Lung microvascular endothelial cell (primary cell): Measurements from ENCODE around the gene ZNF668. TPM values are rescaled to one million over a fixed set of nuclear protein-coding genes. Genes with fewer than 3 reads are reported as not detected.

Source experiments
- DNase-seq, 2 donors: peaks; one replicate each; pipeline versions ENCODE4 v3.0.0 to v3.0.0-alpha.2; 2010; ENCODE audit warnings: low read depth in 2 of 2
- total RNA-seq: library from RNA; depleted of rRNA; stranded (reverse); fragments of >200 nt; gene quantifications from 2 replicates; pipeline ENCODE4 v1.2.1, GENCODE V29; 2014

Gene ZNF668
- 5.0 and 6.0 TPM in 2 replicates for total RNA-seq

DNA sequence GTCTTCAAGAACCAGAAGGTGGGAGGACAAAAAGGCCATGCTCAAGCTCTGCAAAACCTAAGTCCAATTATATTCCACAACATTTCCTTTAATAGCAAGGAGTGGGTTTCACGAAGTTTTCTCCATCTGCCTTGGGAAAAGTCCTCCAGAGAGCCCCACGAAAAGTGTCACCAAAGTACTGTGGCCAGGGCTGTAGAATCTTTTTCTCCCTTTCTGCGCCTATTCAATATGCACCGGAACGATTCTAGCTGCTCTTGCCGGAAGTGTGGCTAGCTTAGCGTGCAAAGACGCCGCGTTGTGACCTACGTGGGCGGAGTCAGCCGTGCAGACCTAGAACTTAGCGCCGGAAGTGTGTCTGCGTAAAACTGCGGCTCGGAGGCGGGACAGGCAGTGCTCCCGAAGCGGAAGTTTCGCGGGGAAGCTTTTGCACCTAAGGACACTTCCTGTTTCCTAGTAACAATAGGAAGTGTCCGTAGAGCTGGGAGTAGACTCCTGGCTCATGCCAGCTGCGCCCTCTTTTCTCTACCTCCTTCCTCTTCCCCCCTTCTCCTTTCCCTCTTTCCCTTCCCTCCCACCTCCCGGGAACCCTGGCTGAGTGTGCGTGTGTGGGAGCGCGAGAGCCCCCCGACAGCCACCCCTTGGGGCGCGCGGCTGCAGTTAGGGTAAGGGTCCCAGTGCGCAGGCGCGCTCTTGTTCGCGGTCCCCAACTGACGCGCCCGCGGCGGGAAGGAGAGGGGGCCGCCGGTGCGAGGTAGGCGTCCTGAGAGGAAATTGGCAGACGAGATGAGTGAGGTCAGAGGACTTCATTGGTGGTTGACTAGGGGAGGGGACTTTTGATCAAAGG is at the start of gene ZNF668, which contains the start of gene ZNF646:
ZNF668 (minus strand) TSS at position 271 of the 844 bp plus-strand sequence. CDS start 9,781 bp downstream, outside the sequence.
ZNF646 (plus strand) TSS at position 453 of the 844 bp plus-strand sequence. CDS start 1,903 bp downstream, outside the sequence.
- DNase-seq: peak; percentile 100

DNA sequence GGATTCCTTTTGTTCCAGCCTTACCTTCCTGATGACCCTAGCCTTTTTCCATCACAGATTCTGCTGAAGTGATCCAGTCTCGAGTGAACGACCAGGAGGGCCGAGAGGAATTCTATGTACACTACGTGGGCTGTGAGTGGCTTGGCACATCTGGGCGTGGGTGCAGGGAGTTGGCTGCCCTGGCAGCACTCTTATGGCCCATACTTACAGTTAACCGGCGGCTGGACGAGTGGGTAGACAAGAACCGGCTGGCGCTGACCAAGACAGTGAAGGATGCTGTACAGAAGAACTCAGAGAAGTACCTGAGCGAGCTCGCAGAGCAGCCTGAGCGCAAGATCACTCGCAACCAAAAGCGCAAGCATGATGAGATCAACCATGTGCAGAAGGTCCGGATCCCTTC is 46.1 kb upstream of the ZNF668 start:
- no peak for DNase-seq

DNA sequence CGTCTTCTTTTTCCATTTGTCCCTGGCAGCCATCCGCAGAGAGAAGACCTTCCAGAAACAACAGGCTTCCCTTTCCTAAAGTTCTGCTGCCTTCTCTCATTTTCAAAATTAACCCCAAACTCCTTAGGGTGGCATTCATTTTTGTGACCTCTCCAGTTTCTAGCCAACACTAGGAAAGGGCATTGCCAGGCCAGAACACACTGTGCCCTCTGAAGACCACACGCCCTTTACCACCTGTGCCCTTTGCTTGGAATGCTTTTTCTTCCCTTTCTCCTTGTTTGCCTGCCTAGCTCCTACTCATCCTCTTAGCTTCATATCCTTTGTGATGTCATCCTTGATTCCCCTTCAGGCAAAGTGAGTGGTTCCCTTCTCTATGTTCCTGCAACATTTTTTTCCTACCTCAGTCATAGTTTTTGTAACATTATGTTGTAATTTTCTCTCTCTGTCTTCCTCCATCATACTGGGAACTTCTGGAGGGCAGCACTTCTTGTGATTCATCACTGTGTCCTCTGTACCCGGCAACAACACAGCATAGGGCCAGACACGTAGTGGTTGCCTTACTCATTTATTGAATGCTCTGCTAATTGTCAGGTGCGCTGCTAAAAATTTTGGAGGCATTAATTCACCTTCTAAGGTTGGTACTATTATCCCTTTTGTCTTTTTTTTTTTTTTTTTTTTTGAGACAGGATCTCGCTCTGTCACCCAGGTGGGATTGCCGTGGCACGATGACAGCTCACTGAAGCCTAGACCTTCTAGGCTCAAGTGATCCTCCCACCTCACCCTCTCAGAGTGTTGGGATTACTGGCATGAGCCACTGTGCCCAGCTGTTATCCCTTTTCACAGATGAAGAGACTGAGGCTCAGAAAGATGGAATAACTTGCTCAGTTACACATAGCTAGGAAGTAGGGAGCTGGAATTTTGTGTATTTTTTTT is 44.4 kb upstream of the ZNF668 start:
- DNase-seq: peak in 1 of 2 donors; percentile 18

DNA sequence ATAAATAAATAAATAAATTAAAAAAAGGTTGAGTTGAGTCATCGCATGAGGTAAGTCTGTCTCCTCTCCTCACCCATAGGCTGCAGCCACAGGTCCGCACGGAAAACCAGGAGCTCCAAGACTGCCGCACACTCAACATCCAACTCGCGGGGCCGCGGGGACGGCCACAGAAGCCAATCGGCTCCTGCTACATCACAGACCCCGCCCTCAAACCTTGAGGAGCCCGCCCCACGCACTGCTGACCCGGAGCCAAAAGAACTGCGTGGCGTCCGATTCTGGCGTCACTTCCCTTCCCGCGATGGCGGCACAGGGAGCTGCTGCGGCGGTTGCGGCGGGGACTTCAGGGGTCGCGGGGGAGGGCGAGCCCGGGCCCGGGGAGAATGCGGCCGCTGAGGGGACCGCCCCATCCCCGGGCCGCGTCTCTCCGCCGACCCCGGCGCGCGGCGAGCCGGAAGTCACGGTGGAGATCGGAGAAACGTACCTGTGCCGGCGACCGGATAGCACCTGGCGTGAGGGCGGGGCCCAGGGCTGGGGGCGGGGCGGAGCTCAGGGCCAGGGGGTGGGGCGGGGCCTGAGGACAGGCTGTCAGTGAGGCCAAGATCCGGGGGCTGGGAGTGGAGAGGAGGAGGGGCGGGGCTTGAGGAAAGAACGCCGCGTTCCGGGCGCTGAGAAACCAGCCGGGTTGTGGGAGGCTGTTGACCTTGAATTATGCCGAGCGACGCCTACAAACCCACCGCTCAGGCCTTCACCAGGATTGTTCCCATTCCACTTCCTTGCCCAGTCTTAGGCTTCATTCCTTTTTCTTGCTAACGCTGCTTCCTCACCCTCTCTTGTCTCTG is 43.6 kb upstream of the ZNF668 start, which contains the start of gene KAT8:
KAT8 (plus strand) TSS at position 281 of the 839 bp plus-strand sequence; CDS start at position 299, 18 bp downstream.
- peak; percentile 98 for DNase-seq

DNA sequence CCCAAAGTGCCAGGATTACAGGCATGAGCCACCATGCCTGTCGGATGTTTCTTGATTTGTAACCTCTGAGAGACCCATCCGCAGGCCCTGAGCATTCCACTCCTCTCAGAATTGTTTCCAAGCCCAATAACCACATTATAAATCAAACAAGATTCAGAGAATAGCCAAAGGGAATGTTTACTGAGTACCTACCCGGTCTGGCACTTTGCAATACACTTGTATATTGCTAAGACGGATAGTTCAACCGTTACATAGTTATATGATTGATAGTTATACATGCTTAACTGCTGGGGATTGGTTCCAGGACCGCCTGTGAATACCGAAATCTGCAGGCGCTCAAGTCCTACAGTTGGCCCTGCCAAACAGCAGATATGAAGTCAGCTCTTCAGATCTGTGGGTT is 40.4 kb upstream of the ZNF668 start:
- no peak for DNase-seq

DNA sequence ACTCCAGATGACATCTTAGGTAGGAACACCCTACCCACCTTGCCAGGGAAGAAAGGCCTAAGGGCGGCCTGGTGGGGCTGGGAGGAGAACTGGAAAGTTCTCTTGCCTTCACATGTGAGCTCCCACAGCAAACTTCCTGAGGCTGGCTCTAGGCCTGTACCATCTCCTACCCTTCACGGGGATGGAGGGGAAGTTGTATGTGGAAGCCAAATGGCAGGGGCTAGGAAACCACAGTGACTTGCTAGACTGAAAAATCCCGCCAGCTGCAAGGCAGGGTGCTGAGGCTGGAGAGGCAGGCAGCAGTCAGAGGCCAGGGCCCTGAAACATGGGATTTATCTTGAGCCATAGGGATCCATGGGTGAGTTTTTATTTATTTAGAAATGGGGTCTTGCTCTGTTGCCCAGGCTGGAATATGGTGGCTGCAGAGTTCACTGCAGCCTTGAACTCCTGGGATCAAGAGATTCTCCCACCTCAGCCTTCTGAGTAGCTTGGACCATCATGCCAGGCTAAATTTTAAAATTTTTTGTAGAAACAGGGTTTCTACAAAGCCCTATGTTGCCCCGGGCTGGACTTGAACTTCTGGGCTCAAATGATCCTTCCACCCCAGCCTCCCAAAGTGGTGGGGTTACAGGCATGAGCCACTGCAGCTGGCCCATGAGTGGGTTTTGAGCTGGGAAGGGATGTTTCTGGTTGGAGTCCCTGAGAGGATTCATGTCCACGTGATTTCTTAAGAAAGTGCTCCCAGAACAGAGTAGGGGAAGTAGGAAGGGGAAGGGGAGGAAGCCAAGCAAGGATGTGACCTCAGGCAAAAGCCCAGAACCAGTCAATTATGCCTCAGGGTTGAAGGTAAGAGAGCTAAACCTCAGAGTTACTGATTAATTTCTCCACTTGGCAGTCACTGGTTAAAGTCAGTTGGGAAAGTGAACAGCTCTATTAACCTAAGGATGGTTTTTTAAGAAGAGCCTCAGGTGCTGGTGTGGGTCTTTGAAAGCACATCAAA is 39.4 kb upstream of the ZNF668 start:
- DNase-seq: peak in 1 of 2 donors; percentile 28

DNA sequence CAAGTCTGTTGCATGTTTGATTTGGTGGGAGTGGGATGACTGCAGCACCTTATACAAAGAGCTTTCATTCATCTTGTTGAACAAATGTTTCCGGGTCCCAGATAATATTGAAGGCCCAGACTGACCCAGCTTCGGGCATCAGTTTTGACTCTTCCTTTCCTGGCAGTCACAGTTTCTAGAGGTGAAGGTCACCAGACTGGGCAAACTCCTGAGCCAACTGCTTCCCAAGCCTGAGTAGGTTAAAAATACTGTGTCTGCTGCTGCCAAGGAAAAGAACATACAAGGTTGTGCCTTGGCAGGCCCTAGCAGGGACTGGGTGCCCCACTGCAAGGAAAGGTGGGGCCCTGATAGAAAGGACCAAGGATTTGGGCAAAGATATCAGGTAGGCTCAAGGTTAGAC is 38.7 kb upstream of the ZNF668 start:
- no peak for DNase-seq

DNA sequence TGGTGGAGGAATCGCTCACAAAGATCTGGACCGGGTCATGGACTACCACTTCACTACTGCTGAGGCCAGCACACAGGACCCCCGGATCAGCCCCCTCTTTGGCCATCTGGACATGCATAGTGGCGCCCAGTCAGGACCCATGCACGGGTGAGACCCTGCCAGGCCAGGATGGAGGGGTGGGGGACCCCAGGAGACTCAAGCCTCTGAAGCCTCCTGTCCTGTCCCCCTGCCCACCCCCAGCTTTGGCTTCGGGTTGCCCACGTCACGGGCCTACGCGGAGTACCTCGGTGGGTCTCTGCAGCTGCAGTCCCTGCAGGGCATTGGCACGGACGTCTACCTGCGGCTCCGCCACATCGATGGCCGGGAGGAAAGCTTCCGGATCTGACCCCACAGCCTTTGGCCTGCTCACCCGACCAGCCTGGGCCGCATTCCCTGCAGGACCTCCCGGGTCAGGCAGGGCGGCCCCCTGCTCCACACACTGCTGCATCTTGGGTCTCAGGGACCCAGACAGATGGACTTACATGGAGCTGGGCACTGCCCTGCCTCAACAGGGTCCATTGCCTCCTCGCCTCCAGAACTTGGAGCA is 37.9 kb upstream of the ZNF668 start:
- DNase-seq: no peak

DNA sequence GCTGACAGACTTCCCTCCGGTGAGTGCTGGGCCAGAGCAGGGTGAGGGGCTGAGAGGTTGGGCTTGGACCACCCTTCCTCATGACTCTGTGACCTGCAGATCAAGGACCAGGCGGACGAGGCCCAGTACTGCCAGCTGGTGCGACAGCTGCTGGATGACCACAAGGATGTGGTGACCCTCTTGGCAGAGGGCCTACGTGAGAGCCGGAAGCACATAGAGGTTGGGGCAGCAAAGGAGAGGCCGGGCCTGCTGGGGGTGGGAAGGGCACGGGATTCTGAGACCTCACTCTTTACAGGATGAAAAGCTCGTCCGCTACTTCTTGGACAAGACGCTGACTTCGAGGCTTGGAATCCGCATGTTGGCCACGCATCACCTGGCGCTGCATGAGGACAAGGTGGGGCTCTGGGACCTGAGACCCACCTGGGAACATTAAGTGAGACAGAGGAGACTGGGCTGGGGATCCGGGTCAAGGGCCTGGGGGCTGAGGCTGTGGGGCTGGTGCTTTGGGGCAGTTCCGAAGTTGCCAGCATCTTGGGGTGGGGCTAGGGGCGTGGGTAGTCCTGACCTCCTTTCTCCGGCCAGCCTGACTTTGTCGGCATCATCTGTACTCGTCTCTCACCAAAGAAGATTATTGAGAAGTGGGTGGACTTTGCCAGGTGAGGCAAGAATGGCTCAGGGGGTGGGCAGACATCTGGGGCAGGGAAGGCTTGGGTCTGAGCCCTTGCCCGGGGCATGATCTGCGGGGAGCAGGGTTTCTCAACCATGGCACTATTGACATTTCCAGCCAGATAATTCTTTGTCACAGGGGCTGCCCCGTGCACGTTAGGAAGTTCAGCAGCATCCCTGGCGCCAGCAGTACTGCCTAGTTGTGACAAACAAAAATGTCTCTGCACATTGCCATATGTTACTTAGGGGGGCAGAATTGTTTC is 36.3 kb upstream of the ZNF668 start:
- no peak for DNase-seq

DNA sequence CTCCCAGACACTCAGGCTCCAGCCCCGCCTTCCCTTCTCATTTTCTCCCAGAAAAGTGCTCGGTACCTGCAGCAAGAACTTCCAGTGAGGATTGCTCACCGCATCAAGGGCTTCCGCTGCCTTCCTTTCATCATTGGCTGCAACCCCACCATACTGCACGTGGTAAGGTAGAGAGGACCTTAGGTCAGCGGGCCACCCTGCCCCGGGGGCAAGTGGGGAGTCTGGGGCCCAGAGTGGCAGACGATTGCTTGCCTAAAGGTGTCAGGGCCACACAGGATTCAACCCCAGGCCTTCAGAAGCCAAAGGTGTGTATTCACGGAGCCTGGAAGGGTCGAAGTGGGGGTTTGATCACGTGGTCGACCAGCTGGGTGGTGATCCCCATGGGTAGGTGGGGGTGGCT is 35.6 kb upstream of the ZNF668 start:
- no peak for DNase-seq

DNA sequence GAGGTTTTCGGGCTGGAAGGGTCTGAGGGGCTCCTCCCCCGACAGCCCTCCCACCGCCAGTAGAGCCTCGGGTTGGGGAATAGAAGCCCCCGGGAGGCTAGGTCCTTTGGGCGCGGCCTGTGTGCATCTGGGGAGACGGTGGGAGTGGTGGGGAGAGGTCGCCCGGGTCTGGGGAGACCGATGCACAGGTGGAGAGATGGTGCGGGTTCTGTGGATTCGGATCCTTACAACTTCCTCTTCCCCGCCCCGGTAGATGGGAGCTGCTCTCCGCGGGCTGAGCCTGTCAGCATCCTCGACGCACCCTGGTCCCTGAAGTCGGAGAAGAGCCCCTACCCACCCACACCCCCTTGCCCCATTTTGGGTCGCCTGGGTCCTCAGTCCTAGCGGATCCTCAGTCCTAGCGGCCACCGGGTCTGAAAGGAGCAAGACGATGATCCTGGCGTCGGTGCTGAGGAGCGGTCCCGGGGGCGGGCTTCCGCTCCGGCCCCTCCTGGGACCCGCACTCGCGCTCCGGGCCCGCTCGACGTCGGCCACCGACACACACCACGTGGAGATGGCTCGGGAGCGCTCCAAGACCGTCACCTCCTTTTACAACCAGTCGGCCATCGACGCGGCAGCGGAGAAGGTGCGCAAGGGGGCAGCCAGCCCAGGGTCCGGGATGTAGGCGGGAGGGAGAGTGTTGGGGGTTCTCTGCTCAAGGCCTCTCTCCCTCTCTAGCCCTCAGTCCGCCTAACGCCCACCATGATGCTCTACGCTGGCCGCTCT is 34.9 kb upstream of the ZNF668 start:
- no peak for DNase-seq

DNA sequence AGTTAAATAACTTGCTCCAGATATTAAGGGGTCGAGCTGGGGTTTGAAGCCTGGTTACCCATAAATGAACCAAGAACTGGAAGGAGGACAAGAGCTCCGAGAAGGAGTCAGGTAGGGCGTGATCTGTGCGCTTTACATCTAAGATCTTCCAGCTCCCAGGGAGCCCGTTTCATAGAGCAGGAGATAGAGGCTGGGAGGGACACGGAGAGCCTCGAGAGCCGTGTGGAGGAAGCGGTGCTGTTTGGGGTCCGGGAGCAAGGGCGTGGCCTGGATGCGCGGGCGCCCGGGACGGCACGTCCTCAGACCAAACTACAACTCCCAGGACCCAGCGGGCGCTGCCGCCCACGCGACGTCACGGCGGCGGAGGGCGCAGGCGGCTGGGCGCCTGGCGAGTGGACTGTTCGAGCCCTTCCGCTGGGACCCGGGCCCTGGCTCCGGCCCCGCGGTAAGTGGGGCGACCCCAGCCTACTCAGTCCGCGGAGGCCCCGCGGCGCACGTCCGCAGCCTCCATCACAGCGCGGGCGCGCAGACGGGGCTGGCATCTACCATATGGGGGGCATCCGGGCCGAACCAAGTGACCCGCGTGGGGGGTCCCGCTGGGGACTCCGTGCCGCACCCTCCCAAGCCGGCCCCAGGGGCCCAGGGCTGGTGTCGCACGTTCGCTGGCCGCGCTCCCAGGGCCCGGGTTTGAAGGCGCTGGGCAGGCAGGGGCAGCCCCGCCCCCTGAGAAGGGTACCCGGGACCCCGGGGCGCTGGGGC is 34.2 kb upstream of the ZNF668 start, which contains the start of gene BCKDK:
BCKDK (plus strand) TSS at position 352 of the 759 bp plus-strand sequence. CDS start 838 bp downstream, outside the sequence.
- peak; percentile 64 to 74 for DNase-seq

DNA sequence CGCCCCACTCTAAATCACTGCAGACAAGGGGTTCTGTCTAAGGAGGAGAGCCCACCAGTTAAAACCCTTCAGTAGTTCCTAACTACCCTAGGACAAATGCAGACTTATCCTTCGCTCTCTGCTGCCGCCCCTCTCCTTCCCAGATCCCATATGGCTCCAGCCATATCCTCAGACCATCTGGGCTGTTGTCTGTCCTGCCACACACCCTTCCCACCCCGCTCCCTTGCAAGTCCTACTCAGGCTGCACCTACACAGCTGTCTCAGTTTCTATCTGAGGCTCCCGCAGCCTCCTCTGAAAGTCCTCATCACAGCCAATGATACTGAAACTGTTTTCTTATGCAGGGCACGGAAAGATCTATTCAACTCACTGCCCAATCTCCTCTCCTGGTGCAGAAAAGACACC is 33.4 kb upstream of the ZNF668 start:
- DNase-seq: no peak

DNA sequence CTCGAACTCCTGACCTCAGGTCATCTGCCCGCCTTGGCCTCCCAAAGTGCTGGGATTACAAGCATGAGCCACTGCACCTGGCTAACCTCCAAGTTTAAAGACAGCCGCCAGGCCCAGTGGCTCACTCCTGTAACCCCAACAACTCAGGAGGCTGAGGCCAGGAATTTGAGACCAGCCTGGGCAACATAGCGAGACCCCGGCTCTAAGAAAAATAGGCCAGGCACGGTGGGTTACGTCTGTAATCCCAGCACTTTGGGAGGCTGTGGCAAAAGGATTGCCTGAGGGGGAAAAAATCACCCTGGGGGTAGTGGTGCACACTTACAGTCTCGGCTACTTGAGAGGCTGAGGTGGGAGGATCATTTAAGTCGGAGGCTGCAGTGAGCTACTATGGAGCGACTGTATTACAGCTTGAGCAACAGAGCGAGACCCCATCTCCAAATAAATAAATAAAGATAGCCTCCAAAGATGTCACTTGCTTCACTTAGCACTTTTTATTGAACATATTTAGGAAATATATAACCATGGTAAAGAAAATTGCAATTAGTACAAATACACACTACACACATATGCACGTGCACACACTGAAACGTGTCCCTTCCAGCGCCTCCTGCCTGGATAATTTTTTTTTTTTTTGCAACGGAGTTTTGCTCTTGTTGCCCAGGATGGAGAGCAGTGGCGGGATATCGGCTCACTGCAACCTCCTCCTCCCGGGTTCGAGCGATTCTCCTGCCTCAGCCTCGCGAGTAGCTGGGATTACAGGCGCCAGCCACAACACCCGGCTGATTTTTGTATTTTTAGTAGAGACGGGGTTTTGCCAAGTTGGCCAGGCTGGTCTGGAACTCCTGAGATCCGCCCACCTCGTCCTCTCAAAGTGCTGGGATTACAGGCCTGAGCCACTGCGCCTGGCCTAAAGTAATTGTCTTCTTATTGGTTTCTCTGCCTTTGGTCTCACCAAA is 32.7 kb upstream of the ZNF668 start:
- no peak for DNase-seq

DNA sequence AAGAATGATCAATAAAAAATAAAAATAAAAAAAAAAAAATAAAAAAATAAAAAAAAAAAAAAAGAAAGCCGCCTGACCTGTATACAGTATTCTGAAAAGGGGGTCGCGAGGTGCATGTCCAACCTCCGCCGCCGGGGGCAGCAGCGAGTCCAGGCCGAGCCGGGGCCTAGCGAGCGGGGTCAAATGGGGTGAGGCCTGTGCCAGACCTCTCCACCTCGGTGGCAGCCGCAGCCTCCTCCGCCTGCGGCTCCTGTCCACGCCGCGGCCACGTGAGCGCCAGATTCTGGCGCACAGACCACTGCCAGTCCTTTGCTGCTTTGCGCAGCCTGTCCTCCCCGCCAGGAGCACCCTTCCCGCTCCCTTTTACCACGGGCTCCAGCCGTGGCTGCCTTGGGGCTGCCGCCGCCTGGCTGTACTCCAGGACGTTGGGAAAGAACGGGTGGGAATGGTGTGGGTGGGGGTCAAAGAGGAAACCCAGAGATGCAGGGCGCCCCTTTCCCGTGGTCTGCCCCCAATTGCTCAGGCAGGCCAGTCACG is 31.7 kb upstream of the ZNF668 start:
- DNase-seq: peak; percentile 51 to 64
